Activated T-helper 9 cell treated with anti-CD3 and anti-CD28 coated beads, Interleukin-2, amount 50 U/mL, for 16 hours (primary cell): Measurements from ENCODE around the gene PCSK6.

Experiments used
- DNase-seq: peaks from one replicate; pipeline ENCODE4 v3.0.0-alpha.2; 2020; ENCODE audit warnings: low read depth

The PCSK6 gene

DNA sequence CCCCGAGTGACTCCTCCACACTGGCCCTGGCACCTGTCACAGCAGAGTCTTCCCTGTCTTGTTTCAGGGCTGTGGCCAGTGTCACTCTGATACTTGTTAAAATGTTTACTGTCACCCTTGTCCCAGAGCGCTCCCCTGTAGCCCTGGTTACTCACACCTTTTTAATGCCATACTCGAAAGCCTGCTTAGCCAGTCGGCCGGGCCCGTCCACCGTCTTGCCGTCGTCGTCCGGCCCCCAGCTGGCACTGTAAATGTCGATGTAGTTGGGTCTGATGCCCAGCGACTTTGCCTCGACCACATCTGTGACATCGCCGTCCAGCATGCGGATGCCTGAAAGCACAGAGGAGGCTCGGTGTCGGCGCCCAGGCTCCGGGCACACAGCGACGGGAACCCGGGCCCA lies 91.3 kb downstream of the PCSK6 start:
- no peak for DNase-seq

DNA sequence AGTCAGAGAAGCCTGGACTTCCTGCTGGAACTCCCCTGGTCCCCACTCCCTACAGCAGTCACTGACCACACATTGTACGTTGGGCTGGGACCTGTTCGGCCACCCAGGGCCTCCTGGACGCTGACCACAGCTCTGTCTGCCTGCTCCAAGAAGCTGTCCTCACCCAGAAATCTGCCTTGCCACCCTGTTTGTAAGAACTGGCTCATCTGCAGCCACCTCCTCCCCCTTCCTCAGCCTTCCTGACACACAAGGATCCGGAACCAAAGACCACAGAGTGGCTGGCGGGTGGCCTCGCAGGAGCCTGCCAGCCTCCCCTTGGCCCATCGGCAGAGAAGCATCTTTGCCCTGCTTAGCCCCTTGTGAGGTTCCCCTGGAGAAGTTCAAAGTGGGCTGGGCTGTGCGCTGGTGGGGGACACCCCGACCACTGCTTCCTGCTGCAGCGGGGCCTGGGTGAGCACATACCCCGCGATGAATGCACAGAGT lies 91.9 kb downstream of the PCSK6 start:
- no peak for DNase-seq

DNA sequence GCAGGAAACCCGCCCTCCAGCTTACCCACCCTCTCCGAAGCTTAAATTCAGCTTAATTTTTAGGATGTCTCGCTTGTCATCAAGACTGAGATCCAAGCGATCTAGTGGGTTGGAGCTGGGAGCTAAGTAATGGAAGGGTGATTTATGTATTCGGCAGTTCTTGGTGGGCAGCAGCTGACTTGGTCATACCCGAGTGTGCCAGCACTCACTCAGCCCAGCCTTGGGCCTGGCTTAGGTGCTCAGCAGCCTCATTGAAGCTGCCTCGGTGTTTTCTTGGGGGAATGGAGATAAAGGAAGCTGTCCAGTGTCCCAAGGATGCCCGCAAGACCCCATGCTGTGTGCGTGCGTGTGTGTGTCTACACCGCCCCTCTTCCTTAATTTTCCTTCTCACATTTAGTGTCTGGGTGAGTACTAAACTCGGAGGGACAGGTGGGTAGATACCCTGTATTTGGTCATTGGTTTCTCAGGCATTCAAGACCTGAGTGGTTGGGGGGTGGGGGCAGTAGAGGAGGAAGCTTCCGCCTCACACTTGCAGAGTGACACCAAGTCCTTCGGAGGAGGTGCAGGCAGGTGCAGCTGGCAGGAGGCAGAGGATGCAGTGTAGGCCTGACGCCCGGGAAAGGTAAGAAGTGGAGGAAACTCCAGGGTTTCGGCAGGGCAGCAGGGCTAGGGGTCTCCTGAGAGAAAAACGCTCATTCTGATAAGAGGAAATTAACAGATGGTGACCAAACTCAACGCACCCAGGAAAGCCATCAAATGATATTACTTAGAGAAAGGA lies 92.8 kb downstream of the PCSK6 start:
- no peak for DNase-seq

DNA sequence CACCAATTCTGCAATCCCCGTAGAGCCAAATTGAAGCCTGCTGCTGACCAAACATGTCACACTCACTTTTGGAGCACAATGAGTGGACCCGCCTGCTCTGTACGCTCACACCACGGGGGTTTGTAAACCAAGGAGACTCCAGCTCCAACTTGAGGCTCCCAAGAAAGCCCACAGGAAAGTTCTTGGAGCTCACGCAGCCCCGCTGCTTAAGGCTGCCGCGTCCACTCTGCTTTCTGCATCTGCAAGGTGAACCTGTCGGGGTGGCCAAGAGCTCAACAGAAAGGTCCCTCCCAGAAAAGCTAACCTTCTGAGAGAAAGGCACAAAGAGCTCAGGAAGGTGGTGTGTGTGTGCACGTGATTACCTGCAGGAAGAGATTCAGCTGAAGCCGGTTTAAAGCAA lies 94.9 kb downstream of the PCSK6 start:
- DNase-seq, result no peak

DNA sequence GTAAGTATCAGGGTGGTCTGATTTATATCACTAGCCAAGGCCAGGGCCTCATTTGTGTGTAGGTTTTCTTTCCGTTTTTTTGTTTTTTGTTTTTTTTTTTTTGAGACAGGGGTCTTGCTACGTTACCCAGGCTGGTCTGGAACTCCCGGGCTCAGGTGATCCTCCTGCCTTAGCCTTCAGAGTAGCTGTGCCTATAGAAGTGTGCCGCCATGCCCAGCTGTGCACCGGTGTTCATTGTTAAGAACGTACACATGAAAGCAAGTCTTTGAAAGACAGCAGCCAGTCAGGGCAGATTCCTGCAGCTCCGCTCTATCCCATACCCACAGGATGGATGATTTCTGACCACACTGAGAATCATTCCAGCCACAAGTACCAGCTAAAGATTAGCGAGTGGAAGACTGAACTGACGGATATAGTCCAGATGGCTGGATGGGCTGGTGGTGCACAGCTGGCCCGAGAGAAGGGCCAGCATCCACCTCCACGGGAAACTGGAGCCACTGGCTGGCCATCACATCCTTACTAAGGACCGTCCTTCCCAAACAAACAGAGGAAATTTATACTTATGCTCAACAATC lies 95.4 kb downstream of the PCSK6 start:
- DNase-seq, result no peak

DNA sequence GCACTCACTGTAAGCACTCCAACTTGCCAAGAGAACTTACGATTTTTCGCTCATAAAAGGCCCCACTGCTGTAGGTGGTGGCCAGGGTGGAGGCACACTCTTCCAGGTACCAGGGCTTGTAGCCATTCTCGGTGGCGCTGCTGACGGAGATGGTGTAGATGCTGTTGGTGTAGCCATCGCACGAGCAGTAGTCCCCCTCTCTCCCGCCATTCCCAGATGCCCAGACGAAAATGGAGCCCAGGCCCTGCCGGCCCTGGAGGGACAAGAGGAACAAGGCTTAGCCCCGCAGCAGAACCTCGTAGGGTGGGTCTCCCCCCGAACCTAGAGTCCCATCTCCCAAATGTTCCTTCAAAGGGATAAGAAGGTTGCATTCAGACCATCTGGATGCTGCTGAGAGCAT lies 96.3 kb downstream of the PCSK6 start:
- no peak for DNase-seq

DNA sequence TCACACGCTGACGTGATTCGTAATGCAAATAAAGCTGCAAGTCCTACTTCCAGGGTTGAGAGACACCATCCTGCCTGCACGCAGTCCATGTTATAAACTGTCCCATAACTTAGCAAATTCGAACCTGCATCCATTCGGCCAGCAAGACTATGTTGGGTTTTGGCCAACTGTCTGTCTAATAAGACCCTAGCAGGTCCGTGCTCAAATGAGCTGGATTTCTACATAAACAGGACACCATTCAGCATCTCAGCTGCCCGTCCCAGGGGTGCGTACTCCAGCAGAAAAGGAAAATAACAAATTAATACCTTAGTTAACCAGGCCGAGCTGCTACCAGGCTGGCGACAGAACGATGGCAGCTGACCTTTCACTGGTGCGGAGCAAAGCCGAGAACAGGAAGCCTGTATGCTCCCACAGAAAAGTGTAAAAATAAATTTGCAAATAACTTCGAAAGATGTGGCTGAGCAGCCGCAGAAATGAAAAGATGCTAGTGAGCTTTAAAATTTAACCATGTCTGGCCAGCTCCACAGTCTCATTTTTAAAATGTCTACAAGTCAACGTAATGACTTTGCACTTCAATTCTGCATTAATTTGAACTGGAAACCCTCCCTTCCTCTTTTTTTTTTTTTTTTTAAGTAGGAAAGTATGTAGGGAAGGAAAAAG lies 97.4 kb downstream of the PCSK6 start:
- no peak for DNase-seq

DNA sequence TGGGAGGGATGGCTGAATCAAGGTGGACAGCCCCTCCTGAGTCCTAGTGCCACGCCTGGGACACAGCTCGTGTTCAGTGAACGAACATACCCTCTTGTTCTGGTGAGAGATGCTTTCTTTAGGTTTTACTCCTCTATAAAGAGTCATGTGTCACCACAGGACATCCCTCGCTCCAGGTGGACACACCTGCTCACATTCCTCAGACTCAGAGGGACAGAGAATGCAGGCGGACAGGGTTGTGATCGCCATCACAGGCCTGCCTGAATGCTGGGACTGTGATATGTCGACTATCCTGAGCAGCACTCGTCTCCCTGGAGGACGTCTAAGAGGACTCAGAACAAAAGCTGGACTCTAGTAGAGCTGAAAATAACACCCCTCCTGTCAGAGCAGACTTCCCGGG lies 98.1 kb downstream of the PCSK6 start:
- no peak for DNase-seq

DNA sequence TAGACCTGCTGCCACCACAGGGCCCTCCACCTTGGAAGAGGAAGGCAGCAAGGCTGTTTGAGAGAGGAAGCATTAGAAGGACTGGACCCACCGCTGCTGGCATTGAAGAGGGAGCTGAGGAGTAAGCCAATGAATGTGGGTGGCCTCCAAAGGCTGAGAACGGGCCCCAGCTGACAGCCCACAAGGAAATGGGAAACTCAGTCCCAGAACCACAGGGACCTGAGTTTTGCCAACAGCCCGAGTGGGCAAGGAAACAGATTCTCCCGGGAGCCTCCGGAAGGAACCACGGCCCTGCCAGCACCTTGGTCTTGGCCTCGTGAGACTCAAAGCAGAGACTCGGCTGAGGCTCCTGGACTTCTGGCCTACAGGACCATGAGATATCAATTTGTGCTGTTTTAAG lies 99.0 kb downstream of the PCSK6 start:
- DNase-seq, result no peak

DNA sequence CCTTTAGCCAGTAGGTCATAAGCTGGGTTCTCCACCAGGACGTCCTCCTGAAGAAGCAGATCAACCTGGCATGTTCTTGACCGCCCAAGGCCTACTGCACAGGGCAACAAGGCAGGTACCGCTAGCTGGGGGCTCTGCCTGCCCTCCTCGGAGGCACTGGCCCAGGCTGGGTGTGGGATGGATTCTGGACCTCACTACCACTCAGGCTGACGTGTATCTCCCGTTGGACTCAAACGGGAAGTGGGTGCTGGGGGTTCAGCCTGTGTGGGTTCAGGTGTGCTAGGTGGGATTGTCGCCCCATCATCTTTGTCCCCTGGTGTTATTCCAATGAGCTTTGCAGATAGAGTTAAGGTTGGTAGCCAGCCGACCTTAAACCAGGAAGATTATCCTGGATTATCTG lies 99.4 kb downstream of the PCSK6 start:
- no peak for DNase-seq

DNA sequence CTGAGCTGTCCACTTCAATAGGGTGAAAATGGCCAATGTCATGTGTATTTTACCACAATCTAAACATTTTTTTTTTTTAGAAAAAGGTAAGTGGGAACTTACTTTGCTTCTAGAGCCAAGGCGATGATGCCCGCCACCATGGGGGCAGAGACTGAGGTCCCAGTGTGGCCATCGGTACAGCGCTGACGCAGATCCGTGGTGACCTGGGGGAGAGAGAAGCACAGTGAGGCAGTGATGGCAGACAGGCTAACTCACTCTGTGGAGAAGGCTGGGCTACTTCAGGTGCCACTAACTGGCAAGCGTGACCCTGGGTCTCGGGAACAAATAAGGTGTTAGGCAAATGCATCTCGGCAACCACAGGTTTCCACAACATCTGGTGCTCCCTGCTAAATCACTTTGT lies 100.1 kb downstream of the PCSK6 start:
- no peak for DNase-seq

DNA sequence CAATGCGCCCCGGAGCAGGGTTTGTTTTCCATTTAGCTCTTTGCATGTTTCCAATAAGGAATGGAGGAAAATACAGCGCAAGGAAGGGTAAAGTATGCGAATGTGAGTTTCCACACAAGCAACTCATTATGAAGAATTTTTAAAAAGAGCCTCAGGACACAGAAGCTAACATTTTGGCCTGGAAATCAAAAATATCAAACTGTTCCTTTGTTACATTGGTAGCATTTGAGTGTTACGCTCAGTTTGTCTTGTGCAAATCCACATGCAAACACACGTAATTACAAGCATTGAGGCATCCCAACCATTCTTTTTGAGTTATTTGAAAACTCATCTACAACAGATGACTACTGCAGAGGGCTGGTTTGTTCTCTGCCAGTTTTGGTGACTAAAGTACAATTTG lies 101.5 kb downstream of the PCSK6 start:
- DNase-seq, result no peak

DNA sequence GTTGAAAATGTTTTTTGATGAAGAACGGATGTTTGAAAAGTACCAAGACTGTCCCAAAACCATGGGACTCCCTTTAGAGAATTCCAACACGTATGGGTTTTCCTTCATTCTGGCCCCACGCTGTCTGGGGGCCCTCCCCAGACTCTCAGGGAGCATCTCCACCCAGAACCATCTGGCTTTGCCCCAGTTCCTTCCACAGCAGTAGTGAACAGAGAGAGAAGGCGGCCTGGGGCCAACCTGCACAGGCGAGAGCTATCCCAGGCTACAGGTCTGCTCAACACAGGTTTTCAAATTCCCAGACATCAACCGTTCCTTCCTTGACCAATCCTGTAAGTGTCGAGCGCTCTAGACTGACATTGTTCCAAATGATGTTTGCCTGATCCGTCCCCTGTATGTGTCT lies 101.9 kb downstream of the PCSK6 start:
- no peak for DNase-seq

DNA sequence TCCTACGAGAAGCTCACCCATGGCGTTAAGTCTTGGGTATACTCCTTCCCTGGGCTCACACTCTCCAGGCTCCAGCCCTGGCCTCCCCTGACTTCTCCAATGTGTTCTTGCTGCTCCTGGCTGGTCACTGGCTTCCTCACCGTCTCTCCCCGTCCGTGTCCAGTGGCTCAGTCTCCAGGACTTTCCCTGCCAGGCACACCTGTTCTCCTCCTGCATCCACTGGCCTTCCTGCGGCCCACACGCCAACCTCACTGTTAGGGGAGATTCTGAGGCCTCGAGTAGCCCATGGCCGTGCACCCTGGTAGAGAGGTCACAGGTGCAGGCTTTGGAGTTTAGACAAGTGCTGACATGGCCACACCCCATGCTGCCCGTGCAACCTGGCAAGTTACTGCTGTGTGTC lies 102.5 kb downstream of the PCSK6 start:
- no peak for DNase-seq

DNA sequence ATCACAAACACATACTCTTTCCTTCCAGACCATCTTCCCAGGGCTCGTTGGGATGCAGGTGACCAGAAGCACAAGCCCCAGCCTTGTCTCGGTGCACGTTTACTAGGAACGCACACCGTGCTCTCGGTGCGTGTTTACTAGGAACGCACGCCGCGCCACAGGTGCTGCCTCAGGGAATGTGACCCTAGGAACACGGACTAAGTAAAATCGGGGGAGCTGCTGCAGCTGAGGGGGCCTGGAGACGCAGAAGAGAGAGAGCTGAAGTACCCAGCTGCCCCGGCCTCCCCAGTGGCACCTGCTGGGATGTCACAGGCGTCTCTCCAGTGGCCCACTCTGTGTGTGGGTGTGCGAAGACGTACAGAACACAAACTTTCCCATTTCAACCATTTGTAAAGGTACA lies 103.5 kb downstream of the PCSK6 start:
- no peak for DNase-seq

DNA sequence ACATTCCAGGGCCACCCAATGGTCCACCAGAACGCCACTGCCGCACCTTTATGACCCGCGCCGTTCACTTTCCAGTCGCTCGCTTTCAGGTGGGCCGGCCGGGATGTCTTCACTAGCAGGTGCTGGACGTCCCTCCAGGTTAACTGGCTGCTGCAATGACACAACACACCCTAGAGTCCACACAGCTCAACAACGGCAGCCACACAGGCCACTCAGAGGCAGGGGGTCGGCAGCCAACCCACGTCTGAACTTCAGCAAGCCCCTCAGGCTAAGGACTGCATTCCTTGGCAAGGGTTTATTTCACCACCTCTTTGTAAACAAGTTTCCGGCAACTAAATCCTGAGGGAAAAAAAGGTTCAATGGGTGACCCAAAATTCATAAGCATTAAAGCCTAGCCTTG lies 105.2 kb downstream of the PCSK6 start:
- no peak for DNase-seq

DNA sequence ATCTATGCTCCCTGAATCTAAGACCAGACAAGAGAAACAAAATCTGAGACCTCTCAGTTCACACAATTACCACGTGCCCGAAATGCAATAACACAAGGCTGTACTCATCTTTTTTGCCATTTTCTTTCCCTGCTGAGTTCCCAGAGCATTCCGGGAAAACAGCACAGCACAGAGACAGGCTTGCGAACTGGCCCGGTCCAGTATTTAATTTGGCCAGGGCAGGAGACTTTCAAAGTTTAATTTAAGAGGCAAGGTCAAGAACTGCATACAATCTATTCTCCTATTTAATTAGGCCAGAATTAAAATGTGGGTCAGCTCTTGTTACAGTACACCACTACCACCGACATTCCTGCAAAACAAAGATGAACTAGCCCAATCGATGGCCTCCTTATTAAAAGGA lies 107.0 kb downstream of the PCSK6 start:
- DNase-seq, result no peak

DNA sequence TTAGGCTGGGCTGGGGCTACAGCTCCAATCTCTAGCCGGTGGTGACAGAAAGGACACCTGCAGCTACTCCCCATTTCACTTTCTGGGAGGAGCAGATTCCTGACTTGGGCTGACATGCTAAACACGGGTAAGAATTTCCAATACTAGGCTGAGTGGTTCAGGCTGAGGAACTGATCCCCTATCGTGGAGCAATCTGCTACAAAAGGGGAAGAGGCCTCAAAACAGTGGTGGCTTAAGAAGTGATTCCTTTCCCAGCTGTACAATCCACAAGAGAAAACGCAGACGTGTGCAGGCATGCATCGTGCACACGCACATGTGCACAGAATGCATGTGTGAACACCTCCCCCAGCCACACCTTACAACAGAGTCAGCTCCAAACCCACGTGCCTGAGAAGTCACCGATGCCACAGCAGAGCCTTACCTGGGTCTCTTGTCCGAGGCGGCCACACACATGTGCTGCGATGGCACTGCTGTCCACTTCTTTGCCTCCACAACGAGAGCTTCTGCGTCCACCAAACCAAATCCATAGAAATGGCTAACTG lies 107.8 kb downstream of the PCSK6 start:
- DNase-seq, result no peak

DNA sequence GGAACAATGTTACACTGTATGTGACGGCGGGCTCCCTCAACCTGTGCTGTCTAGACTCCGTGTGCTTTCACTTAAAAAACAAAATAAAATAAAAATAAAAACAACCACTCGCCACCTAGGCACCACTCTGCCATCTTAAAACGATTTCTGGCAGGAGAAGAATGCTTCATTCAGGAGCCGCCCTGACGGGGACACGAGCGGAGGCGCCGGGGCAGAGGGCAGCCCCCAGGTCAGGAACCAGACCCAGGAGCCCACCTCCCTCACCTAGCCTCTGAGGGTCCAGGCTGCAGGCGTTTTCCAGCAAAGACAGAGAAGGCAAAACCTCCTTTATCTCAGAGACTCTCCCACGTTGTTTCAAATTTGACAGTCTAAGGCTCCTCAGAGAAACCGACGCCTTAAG lies 109.4 kb downstream of the PCSK6 start:
- DNase-seq, result no peak

DNA sequence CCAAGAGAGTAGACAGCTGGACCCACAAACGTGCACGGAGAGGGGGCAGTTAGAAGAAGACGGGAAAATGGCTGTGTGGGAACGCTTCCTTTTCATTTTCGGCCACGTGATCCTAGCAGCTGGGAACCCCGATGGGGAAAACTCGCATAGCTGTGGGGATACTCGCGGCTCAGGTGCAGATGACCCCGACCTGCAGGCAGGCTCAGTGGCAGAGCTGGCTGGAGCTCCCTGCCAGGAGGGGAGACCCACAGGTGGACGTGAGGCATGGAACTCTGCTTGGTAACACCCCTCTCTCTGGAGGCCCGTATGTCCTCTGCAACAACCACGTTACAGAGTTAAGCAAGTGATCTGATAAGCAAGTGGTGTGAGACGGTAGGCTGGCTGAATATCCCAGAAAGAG lies 109.9 kb downstream of the PCSK6 start:
- DNase-seq, result no peak

DNA sequence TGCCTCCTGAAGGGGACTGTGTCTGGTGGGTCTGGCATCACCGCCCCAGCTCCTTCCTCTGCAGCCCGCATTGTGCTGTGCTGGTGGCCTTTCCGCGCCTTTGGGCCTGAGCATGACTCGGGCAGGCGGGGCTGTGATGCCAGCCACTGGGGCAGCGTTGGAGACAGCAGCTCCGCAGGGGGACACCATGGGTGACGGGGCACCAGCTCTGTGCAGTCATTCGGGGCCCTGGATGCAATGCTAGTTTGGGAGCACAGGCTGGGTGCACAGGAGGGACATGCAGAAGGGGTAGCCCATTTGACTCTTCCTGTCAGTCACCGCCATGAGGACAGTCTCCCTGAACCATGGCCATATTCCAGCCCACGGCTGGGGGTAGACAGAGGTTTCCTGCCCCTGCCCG lies 110.6 kb downstream of the PCSK6 start:
- DNase-seq, result no peak

DNA sequence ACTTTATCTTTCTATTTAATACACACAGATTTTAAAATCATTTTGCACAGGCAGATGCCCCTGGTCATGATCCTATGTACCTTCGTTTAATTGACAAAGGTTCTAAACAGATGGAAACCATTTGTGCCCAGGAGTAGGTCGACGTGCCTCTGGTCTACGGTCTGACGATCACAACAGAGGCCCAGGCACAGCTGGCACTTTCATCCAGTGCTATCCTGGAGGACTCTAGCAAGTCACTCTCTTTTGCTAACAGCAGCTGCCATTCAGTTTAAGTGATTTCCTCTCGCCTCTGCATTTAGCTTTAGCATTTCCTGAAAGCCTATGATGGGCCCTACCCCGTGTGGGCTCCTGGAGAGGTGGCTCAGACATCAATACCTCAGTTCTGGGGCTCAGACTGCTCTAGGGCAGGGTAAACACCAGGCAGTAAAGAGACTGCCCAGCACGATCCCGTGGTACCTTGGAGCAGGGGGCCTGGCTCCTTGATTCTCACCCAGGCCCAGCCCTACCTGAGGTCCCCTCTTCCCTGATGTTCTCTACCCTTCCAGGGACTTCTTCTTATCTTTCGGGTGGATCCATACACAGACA lies 111.2 kb downstream of the PCSK6 start:
- DNase-seq, result no peak
